ENCODE data around the gene IL1A. TPM values are rescaled to one million over a fixed set of nuclear protein-coding genes. Genes with fewer than 3 reads are reported as not detected.

IL1A gene
- total RNA-seq, 1 experiment from 2014 or later = 0.10 TPM

DNA sequence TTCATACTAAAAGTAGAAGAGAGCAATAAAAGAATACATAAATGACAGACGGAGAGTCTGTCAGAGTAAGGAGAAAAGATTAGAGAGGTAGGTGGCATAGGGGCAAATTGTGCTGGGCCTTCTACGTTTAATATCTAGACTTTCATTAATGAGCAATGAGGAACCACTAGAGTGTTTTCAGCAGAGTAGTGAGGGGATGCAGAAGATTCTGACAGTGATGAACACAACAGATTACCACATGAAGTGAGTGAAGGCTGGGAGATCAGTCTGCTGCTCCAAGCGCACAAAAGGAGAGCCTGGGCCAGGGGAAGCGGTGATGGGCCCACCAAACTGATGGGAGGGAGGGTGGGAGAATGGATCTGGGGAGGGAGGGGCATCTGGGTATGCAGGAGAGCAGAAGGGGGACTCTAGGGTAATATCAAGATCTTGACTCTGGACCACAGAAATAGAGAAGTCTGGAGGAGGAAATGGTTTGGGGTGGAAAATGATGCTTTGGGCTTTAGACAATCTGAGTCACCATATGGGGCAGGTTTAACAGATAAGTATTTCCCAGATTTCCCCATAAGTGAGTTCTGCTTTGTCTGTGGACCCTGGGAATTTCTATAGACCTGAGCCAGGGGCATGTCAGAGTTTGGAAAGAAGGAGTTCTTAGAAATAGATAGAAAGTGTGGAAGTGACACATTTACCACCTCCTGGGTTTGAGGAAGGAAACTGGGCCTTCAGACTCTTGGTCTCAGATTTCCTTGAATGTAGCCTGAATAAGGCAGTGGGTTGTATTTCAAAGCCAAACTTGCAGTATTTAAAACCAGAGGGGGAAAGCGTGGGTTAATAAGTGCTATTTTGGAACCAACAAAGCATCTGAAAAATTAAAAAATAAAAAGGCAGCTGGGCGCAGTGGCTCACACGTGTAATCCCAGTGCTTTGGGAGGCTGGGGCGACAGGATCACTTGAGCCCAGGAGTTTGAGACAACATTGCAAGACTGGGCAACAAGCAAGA is 15.0 kb upstream of the IL1A start:
- Histone ChIP-seq H3K36me3 (ENCODE audit: control insufficient read depth in 1 of 2, insufficient read depth in 2 of 2, low read length in 2 of 2) (no peaks in the 10 kb centered on the region), H3K9ac (ENCODE audit: low read length) (no peak overlapping the region), H3K4me1 (ENCODE audit: control insufficient read depth in 1 of 2, insufficient read depth in 2 of 2, low read length in 2 of 2) (no peaks in the 10 kb centered on the region), H3K27me3 (ENCODE audit: insufficient read depth, low read length) (no peaks in the 10 kb centered on the region), H3K4me3 (replicated peaks in 1 of 2; ENCODE audit: low read depth in 1 of 2, low read length in 2 of 2) (no peak overlapping the region), H3K4me2 (ENCODE audit: low read length) (no peak overlapping the region), H3K9me3 (ENCODE audit: control insufficient read depth in 1 of 2, insufficient read depth in 1 of 2, low read depth in 1 of 2, low read length in 2 of 2) (no peaks in the 10 kb centered on the region), H4K20me1 (ENCODE audit: insufficient read depth) (no peaks in the 10 kb centered on the region), H2AFZ (ENCODE audit: low read depth, low read length, poor library complexity, severe bottlenecking) (no peak overlapping the region), H3K9me2 (ENCODE audit: insufficient read depth) (no peaks in the 10 kb centered on the region), H3K27ac (ENCODE audit: low read depth, low read length) (no peak overlapping the region), H3K79me2 (ENCODE audit: insufficient read depth, low read length) (no peaks in the 10 kb centered on the region)
- ChIA-PET RAD21 (ENCODE audit: low non-redundant PET in 1 of 2, low total read pairs in 2 of 2, uncharacterized antibody in 2 of 2, unreplicated experiment in 2 of 2) (no interaction called here), POLR2A (no interaction called here), CTCF (no interaction called here)
- intact Hi-C loops (cut with micrococcal nuclease) = no loop called here
- no TSS peak for BruUV-seq (replicated peaks)
- no peak for ATAC-seq
- TF ChIP-seq ZFX (IDR thresholded peaks at IDR 0.05) = no peak
- TF ChIP-seq SRF (IDR thresholded peaks at IDR 0.05; ENCODE audit: low read depth) = no peak
- no peak for TF ChIP-seq JUND (IDR thresholded peaks at IDR 0.05)
- no peak for TF ChIP-seq SIN3A (IDR thresholded peaks at IDR 0.05; ENCODE audit: low read depth)
- no peak for TF ChIP-seq POLR2AphosphoS5 (IDR thresholded peaks at IDR 0.05; ENCODE audit: low read depth, low read length)
- TF ChIP-seq EGR1 (IDR thresholded peaks at IDR 0.05; ENCODE audit: low read depth) = no peak
- no peak for TF ChIP-seq EZH2phosphoT487 (IDR thresholded peaks at IDR 0.05; ENCODE audit: borderline replicate concordance)
- TF ChIP-seq CEBPB (IDR thresholded peaks at IDR 0.05; ENCODE audit: low read depth) = no peak
- TF ChIP-seq POLR2A (IDR thresholded peaks at IDR 0.05; ENCODE audit: borderline replicate concordance, extremely low read depth, insufficient read depth, insufficient read length) = no peak
- TF ChIP-seq EZH2 (IDR thresholded peaks at IDR 0.05) = no peak
- no peak for TF ChIP-seq SP1 (IDR thresholded peaks at IDR 0.05; ENCODE audit: low read depth)
- no peak for TF ChIP-seq MAX (IDR thresholded peaks at IDR 0.05)
- no peak for TF ChIP-seq ELF1 (IDR thresholded peaks at IDR 0.05; ENCODE audit: borderline replicate concordance, low read depth)
- no peak for TF ChIP-seq RAD21 (IDR thresholded peaks at IDR 0.05; ENCODE audit: low read depth)
- TF ChIP-seq, protein P1, sequence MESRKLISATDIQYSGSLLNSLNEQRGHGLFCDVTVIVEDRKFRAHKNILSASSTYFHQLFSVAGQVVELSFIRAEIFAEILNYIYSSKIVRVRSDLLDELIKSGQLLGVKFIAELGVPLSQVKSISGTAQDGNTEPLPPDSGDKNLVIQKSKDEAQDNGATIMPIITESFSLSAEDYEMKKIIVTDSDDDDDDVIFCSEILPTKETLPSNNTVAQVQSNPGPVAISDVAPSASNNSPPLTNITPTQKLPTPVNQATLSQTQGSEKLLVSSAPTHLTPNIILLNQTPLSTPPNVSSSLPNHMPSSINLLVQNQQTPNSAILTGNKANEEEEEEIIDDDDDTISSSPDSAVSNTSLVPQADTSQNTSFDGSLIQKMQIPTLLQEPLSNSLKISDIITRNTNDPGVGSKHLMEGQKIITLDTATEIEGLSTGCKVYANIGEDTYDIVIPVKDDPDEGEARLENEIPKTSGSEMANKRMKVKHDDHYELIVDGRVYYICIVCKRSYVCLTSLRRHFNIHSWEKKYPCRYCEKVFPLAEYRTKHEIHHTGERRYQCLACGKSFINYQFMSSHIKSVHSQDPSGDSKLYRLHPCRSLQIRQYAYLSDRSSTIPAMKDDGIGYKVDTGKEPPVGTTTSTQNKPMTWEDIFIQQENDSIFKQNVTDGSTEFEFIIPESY (IDR thresholded peaks at IDR 0.05; ENCODE audit: extremely low read depth, insufficient replicate concordance, low read length) = no peak
- TF ChIP-seq TCF7L2 (IDR thresholded peaks at IDR 0.05; ENCODE audit: borderline replicate concordance, extremely low read depth, insufficient read depth, insufficient read length) = no peak
- TF ChIP-seq CBX3 (IDR thresholded peaks at IDR 0.05; ENCODE audit: low read depth) = no peak
- no peak for TF ChIP-seq ATF3 (IDR thresholded peaks at IDR 0.05)
- DNase-seq (ENCODE audit: low read depth, low spot score) = no peak

Measured in HCT116 (cell line).